Stimulated activated CD4-positive, alpha-beta T cell treated with anti-CD3 and anti-CD28 coated beads, Interleukin-2, amount 100 ng/mL, for 24 hours (primary cell): ENCODE data around the gene CYFIP2.

ENCODE experiments used
- DNase-seq, 2 donors: peaks; one replicate each; pipeline ENCODE4 v3.0.0-alpha.2; 2020

CYFIP2 gene

DNA sequence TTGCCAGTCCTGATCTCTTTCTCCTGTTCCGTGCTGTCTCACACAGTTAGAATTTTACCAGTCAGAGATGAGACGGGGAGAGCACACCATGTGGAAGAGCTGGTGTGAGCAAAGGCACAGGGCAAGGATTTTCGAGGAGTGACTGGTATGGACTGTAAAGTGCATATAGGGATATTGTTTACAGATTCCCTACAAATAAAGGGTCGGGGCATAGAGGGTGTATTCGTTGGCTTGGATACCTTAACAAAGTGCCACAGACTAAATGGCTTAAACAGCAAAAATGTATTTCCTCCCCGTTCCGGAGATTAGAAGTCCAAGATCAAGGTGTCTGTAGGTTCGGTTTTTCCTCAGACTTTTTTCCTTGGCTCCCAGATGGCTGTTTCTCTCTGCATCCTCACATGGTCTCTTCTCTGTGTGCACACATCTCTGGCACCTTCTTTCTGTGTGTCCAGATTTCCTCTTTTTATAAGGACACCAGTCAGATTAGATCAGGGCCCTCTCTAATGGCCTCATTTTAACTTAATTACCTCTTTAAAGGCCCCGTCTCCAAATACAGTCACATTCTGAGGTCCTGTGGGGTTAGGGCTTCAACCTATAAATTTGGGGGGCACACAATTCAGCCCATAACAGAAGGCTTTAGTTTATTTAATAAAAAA lies 23.4 kb downstream of the CYFIP2 start:
- DNase-seq: no peak

DNA sequence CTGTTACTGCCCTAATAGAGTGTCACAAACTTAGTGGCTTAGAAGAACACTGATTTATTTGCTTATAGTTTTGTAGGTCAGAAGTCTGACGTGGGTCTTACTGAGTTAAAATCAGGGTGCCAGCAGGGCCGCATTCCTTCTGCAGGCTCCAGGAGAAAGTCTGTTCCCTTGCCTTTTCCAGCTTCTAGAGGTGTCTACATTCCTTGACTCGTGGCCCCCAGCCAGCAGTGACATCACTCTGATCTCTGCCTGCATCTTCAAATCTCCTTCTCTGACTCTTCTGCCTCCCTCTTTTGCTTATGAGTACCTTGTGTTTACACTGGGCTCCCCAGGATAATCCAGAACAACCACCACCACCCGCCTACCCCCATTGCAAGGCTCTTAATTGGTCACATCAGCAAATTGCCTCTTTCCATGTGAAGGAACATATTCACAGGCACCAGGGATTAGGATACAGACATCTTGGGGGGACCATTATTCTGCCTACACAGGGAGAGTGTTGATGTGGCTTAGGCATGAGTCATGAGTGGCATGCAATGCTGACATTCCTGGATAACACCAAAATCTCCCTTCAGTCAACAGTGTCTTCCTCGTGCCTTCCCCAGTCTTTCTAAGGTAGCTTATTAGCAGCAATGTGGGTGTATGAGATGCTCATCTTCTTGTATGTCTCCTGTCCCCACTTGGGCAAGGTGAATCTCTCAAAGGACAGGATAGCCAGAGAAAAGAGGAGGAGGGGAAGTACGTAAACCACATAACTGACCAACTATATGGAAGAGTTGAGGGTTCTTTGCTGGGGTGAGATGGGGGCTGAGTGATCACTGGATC lies 24.4 kb downstream of the CYFIP2 start:
- no peak for DNase-seq

GRCh38 chr5:157290981-157291711 lies 25.2 kb downstream of the CYFIP2 start:
- peak in 1 of 2 donors; percentile 26 for DNase-seq

DNA sequence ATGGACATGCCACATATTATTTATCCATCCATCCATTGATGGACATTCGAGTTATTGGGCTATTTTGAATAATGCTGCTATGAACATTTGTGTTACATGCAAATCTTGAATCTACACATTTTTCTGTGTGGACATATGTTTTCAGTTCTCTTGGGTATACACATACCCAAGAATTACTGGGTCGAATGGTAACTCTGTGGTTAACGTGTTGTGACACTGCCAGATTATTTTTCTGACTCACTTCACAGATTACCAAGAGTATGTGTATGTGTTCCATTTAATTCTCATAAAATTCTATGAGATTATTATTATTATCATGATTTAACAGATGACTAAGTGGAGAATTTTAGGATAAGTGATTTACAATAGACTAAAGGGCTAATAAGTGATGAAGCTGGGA lies 26.7 kb downstream of the CYFIP2 start:
- no peak for DNase-seq

DNA sequence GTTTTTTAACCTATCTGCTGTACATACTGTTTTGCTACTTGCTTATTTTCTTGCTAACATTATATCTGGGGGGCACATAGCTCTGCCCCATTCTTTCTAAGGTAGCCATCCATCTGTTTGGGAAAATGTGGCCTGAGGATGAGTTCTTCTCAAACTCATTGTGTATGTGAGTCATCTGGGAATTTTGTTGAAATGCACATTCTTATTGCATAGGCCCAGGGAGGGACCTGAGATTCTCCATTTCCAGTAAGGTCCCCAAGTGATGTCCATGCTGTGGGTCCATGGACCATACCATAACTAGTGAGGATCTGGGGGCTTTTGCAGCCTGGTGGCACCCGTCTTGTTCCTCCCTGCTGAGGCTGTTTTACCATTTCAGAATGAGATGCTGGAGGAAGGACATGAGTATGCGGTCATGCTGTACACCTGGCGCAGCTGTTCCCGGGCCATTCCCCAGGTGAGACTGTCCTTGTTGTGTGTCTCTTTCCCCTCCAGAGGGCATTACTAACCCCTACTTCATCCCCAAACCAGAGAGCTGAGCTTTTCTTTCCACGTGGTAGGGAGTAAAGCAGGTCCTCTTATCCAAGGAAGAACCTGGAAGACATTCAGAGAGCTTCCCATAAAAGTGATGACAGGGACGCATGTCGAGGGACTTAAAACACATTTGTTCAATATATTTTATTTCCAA lies 28.6 kb downstream of the CYFIP2 start:
- DNase-seq: no peak

DNA sequence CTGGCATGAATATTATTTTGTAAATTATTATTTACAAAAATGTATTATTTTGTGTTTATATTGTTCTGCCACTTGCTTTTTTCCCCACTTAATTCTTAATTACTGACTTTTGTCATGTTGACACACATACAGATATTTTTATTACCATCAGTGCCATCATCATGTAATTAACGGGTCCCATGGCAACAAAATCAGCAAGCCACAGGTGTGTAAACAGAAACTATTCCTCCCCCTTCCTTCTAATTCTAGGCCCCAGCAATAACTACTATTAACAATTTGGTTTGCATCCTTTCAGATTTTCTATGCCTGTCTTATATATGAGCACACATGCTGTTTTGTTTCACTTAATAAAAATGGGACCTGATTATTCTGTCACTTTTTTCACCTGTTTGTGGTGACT lies 29.3 kb downstream of the CYFIP2 start:
- DNase-seq: no peak

DNA sequence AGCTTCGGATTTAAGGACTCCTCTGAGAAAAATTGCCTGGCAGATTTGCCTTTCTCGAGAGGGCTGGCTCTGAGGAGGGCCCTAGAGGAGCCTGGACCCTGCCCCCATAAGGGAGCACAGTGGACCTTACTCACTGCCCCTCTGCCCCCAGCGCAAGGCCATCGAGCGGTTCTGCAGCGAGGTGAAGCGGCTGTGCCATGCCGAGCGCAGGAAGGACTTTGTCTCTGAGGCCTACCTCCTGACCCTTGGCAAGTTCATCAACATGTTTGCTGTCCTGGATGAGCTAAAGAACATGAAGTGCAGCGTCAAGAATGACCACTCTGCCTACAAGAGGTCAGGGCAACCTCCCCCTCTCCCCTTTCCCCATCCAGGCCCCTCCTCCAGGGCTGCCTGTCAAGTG lies 34.6 kb downstream of the CYFIP2 start:
- no peak for DNase-seq

- no peak for DNase-seq
Observed at GRCh38 chr5:157301066-157301465, 35.1 kb downstream of the CYFIP2 start.

GRCh38 chr5:157303023-157303422 lies 37.1 kb downstream of the CYFIP2 start:
- DNase-seq: no peak

GRCh38 chr5:157303667-157304327 lies 37.9 kb downstream of the CYFIP2 start:
- peak; percentile 56 to 61 for DNase-seq

DNA sequence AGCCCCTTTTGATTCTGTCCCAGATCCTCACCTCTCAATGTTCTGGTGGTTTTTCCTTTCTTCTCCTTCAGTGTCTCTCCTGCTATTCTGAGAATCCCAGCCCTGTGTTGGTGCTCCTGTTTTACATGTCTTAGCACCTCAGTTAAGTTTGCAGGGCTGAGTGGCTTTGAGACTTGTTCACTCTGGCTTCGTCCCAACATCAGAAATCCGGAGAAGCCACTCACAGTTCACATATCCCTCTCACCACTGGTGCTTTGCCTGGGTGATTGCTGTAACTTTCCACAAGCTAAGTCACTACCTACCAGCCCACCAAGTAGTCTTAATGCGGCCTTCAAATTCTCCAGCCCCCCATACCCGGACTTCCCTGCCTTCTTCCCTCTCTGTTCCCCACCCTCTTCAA lies 40.2 kb downstream of the CYFIP2 start:
- no peak for DNase-seq

GRCh38 chr5:157306692-157307471 lies 41.0 kb downstream of the CYFIP2 start:
- DNase-seq: no peak

DNA sequence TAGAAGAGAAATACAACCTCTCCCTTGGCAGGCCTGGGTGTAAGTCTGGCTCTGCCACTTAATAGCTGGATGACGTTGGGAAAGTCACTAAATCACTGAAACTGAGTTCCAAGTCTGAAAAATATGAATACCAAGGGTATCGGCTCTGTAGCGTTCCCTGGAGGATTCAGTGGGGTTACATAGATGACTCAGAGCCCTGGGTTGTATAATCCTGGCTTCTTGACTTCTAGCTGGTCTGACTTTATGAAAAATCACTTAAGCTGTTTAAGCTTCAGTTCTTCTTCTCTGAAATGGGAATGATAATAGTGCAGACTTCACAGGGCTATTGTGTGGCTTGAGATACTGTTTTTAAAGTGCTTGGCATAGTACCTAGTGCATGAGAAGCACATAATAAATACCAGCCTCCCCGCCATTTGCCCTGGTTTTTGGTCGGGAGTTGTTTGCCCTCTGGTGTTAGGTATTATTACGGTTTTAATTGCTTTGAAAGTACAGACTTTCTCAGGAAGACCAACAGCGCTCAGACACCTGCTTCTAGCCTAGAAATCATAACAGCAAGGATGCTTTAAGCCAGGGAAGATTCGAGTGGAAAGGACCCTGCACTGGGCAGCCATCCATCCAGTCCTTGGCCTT lies 43.0 kb downstream of the CYFIP2 start:
- no peak for DNase-seq

DNA sequence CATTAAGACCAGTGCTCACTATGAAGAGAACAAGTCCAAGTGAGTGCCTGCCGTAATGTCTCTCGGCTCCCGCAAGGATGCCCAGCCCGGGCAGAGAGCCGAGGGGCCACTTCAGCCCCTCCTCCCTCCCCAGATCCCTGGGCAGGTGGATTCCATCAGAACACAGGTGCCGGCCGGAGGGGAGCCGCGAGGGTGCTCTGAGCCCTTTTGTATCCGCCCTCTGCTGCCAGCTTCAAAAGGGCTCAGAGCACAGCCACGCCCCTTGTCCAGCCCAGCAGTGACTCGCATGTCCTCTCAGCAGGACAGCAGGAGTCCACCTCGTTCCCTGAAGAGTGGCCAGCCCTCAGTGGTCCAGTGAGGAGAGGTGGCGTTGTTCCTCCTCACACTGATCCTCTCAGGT lies 43.9 kb downstream of the CYFIP2 start:
- no peak for DNase-seq

GRCh38 chr5:157311595-157311994 lies 45.7 kb downstream of the CYFIP2 start:
- no peak for DNase-seq

GRCh38 chr5:157312492-157312891 lies 46.6 kb downstream of the CYFIP2 start:
- peak; percentile 61 to 65 for DNase-seq

- no peak for DNase-seq
Observed at GRCh38 chr5:157322581-157322980, 56.7 kb downstream of the CYFIP2 start.

GRCh38 chr5:157323107-157323706 lies 57.3 kb downstream of the CYFIP2 start:
- DNase-seq: peak in 1 of 2 donors; percentile 27

DNA sequence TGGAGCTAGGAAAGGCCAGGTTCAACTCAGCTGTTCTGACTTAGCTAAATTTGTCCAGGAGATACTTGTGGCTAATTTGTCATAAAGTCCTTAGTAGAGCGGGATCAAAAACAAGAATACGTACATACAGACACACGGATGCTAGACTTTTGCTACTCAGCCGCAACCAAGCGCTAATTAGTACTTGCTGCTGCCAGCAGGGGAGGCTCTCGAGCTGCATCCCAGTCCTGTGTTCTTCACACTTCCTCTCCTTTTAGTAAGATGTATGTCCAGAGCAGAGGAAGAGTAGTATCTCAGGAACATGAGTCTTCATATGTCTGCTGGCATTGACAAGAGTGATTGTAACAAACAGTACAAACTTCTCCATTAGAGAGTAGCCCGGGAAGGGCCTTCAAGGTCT lies 58.3 kb downstream of the CYFIP2 start:
- peak in 1 of 2 donors; percentile 46 for DNase-seq

DNA sequence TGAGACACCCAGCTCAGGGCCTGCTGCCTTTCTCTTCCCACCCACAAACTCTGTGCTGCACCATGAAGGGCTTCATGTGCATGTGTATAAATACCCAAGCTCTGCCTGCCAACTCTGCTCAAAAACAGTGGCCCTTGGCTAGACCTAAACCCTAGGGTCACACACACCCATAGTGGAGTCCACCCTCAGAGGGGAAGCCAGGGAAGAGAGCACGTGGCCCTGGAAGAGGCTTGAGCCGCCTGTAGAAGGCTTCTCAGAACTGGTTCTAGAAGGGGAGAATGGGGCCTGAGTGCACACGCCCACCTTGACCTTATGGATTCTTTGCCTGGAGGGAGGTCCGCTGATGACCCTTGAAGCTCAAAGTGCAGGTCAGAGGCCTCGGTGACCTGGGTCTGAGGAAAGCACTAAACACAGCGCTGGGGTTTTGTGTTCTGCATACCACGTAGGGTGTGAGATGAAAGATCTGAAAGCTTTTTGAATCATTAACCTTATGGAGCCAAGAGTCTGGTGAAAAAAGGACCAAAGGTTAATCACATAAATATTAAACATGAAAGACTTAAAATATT lies 60.6 kb downstream of the CYFIP2 start:
- DNase-seq: no peak
